ENCODE measurements around the gene OPA1. TPM values are rescaled to one million over a fixed set of nuclear protein-coding genes. Genes with fewer than 3 reads are reported as not detected.
A peak's percentile ranks its signal among the peaks of the same experiment; 100 is the strongest.

OPA1 gene
- total RNA-seq, 1 experiment from 2014 or later = 115 TPM

GRCh38 chr3:193556841-193557240 lies 36.2 kb upstream of the OPA1 start:
- intact Hi-C loops (cut with micrococcal nuclease; ENCODE audit: unreplicated experiment) = loop anchor here (2.0 to 10.0 kb wide), 3 partner anchors 96 to 672 kb away; partner anchors contain the start of gene MB21D2
- Mint-ChIP-seq H3K4me3 (ENCODE audit: low read depth, unreplicated experiment) (peak overlapping the region; percentile 81), H3K36me3 (ENCODE audit: insufficient read depth, unreplicated experiment) (peaks cover 39% of the 10 kb centered on the region), H3K27me3 (ENCODE audit: unreplicated experiment) (no peaks in the 10 kb centered on the region), H3K27ac (ENCODE audit: unreplicated experiment) (peak overlapping the region; percentile 91), H3K4me1 (ENCODE audit: low read depth, unreplicated experiment) (peaks cover 69% of the 10 kb centered on the region), H3K9me3 (ENCODE audit: low read depth, unreplicated experiment) (no peaks in the 10 kb centered on the region)
- DNase-seq = peak; percentile 79
- TF ChIP-seq CTCF (IDR thresholded peaks at IDR 0.05; ENCODE audit: unreplicated experiment) = no peak
- BruUV-seq (replicated peaks) = no TSS peak
- CTCF ChIA-PET = interaction anchor here (1.2 to 1.4 kb wide), 2 partner anchors 16 to 91 kb away, joined by 3 read pairs; no protein-coding TSS in a partner anchor

GRCh38 chr3:193559100-193559499 lies 33.9 kb upstream of the OPA1 start:
- intact Hi-C loops (cut with micrococcal nuclease; ENCODE audit: unreplicated experiment) = loop anchor here (10.0 kb wide), 2 partner anchors 644 to 674 kb away; partner anchors contain the start of gene MB21D2
- H3K27ac Mint-ChIP-seq (ENCODE audit: unreplicated experiment) = no peak overlapping the region
- H3K9me3 Mint-ChIP-seq (ENCODE audit: low read depth, unreplicated experiment) = no peaks in the 10 kb centered on the region
- H3K36me3 Mint-ChIP-seq (ENCODE audit: insufficient read depth, unreplicated experiment) = peaks cover 21% of the 10 kb centered on the region
- H3K4me1 Mint-ChIP-seq (ENCODE audit: low read depth, unreplicated experiment) = peaks cover 47% of the 10 kb centered on the region
- no peak for TF ChIP-seq CTCF (IDR thresholded peaks at IDR 0.05; ENCODE audit: unreplicated experiment)
- BruUV-seq (replicated peaks) = no TSS peak
- no peak overlapping the region for H3K4me3 Mint-ChIP-seq (ENCODE audit: low read depth, unreplicated experiment)
- DNase-seq = no peak
- CTCF ChIA-PET = no interaction called here
- no peaks in the 10 kb centered on the region for H3K27me3 Mint-ChIP-seq (ENCODE audit: unreplicated experiment)

GRCh38 chr3:193560091-193560490 lies 32.9 kb upstream of the OPA1 start:
- peaks cover 40% of the 10 kb centered on the region for H3K4me1 Mint-ChIP-seq (ENCODE audit: low read depth, unreplicated experiment)
- no peak for TF ChIP-seq CTCF (IDR thresholded peaks at IDR 0.05; ENCODE audit: unreplicated experiment)
- intact Hi-C loops (cut with micrococcal nuclease; ENCODE audit: unreplicated experiment) = no loop called here
- no peak for DNase-seq
- no TSS peak for BruUV-seq (replicated peaks)
- H3K36me3 Mint-ChIP-seq (ENCODE audit: insufficient read depth, unreplicated experiment) = peaks cover 11% of the 10 kb centered on the region
- no peaks in the 10 kb centered on the region for H3K27me3 Mint-ChIP-seq (ENCODE audit: unreplicated experiment)
- CTCF ChIA-PET = interaction anchor here (1.6 kb wide), 1 partner anchor 9 kb away, joined by 3 read pairs; no protein-coding TSS in a partner anchor
- H3K9me3 Mint-ChIP-seq (ENCODE audit: low read depth, unreplicated experiment) = no peaks in the 10 kb centered on the region
- no peak overlapping the region for H3K4me3 Mint-ChIP-seq (ENCODE audit: low read depth, unreplicated experiment)
- H3K27ac Mint-ChIP-seq (ENCODE audit: unreplicated experiment) = no peak overlapping the region

- Mint-ChIP-seq H3K36me3 (ENCODE audit: insufficient read depth, unreplicated experiment) (peaks cover 5% of the 10 kb centered on the region), H3K4me3 (ENCODE audit: low read depth, unreplicated experiment) (no peak overlapping the region), H3K9me3 (ENCODE audit: low read depth, unreplicated experiment) (no peaks in the 10 kb centered on the region), H3K4me1 (ENCODE audit: low read depth, unreplicated experiment) (peaks cover 34% of the 10 kb centered on the region), H3K27me3 (ENCODE audit: unreplicated experiment) (no peaks in the 10 kb centered on the region), H3K27ac (ENCODE audit: unreplicated experiment) (no peak overlapping the region)
- CTCF ChIA-PET = interaction anchor here (1.6 kb wide), 1 partner anchor 10 kb away, joined by 3 read pairs; no protein-coding TSS in a partner anchor
- intact Hi-C loops (cut with micrococcal nuclease; ENCODE audit: unreplicated experiment) = no loop called here
- no TSS peak for BruUV-seq (replicated peaks)
- DNase-seq = no peak
- no peak for TF ChIP-seq CTCF (IDR thresholded peaks at IDR 0.05; ENCODE audit: unreplicated experiment)
Measured at GRCh38 chr3:193560870-193561269, 32.1 kb upstream of the OPA1 start.

Data from Calu3 (cell line).